NCI-H2196 (cell line): ENCODE measurements around the gene RBM38.
A peak's percentile ranks its signal among the peaks of the same experiment; 100 is the strongest.

Experiments used
- DNase-seq: peaks from one replicate; lab custom pipeline; 2025; ENCODE audit not compliant: unreplicated experiment; lab: John Stamatoyannopoulos, UW

The RBM38 gene

GRCh38 chr20:57389695-57390603, 1.2 kb upstream of the RBM38 start:
- DNase-seq = no peak

- DNase-seq = peak; percentile 48
Observed at GRCh38 chr20:57391439-57392301, 474 bp downstream of the RBM38 start.

DNA sequence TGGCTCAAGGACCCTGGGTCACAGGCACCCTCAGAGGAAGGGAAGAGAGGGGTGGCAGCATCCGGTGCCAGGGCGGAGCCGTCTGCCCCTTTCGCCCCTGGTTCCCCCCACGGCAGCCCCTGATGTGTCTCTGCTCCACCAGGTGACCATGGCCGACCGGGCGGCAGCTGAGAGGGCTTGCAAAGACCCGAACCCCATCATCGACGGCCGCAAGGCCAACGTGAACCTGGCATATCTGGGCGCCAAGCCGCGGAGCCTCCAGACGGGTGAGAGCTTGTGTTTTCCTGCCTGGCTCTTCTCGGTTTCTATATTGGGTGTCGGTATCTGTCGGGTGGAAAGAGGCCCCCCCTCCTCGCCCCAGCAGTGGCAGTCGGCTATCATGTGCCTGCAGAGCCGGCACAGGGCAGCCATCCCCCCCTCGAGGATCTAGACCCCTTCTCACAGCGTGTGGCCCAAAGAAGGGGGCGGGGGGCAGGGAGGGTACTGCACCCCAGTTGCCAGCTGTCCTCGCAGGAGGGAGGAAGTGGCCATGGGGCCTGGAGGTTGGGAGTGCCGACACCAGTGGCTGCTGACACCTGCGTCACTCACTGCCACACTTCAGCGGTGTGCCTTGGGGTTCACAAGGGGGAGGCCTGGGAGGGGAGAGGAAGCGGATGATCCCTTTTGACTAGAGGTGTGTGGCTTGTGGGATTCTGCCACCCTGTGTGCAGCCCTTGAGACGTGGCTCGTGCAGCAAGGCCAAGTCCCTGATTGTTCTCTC, 1.5 kb downstream of the RBM38 start:
- no peak for DNase-seq

- DNase-seq = peak; percentile 93
Observed at GRCh38 chr20:57393321-57394120, 2.3 kb downstream of the RBM38 start.

DNA sequence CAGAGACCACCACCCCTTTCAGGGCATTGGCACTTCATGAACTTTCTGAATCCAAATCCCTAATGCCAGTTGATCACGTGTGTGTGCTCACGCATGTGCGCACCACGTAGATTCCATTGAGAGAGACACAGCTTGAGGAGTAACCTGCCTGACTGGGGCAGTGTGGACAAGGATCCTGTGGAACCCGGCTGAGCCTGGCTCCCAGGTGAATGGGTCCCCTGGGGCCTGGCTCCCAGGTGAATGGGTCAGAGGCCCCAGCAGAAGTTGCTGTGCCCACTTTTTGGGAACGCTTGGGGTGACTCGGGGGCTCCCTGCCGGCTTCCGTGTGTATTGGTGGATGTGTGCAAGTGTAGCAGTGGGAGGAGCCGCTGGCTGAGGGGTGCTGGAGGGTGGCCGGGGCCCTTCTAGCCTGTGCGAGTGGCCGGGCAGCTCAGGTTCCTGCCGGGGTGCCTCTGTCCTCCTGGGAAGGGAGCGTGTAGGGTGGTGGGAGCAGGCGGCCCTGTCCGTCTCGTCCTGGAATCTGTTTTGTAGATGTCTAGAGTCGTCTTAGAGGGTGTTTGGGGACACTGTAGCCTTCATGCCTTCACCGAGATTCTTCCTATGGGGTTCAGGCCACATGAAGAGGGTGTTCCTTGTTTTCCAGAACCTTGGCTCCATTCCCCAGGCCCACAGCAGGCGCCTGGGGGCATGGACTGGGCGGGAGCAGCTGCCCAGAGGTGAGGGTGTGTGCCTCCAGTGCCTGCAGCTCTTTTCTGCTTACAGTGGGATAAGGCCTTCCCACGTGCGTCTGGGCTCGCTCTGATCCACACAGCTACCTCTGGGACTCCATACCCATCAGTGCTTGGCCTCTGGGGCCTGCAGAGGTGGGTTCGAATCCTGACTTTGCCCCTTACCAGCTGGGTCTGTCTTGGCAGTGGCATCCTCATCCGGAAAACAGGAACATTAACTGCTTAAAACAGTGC, 3.2 kb downstream of the RBM38 start:
- DNase-seq = no peak

- peak; percentile 82 for DNase-seq
Observed at GRCh38 chr20:57395111-57395966, 4.1 kb downstream of the RBM38 start.

DNA sequence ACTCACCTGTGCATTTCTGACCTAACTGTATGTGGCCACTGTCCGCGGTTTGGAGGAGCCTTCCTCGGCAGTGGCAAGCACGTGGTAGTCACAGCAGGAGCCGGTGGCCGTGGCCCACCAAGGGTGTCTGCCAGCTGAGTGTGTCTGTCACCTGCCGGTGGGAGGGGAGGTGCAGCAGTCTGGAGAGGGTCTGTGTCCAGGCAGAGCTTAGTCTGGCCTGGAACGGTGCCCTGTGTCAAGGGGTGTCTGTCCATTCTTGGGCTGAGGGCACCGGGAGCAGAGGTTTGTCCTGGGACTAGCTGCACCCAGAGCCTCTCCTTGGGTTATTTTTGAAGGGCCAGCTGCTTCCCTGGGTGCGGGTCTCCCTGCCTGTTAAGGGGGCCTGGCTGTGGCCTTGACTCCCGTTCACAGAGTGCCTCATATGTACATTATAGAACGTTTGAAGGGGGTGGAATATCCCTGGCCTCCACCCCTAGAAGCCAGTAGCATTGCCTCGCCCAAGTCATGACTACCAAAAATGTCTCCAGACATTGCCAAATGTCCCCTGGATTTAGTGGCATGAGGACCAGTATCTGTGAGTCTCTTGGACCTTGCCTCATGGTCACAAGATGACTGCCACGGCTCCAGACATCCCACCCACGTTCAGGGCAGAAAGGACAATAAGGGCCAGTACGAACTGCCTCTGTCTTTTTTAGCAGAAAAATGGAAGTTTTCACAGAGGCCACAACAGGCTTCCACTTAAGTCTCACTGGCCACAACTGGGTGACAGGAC, 5.2 kb downstream of the RBM38 start:
- DNase-seq = no peak

GRCh38 chr20:57396984-57397692, 5.9 kb downstream of the RBM38 start:
- DNase-seq = no peak

DNA sequence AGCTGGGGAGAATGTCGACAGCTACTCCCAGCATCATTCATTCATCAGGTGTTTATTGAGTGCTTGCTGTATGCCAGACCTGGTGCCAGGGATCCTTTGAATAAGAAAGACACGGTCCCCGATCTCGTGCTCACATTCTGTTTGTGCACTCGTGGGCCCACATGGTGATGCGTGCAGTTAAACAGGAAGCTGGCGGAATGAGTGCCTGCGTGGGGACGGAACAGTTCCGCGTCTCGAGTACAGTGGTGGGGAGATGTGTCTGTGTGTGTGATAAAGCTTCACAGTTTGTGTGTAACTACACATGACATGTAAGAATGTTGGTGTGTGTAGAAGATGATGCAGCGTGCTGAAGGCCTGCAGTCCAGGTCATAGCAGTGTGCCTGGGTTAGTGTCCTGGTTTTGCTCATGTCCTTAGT, 6.5 kb downstream of the RBM38 start:
- DNase-seq = no peak

DNA sequence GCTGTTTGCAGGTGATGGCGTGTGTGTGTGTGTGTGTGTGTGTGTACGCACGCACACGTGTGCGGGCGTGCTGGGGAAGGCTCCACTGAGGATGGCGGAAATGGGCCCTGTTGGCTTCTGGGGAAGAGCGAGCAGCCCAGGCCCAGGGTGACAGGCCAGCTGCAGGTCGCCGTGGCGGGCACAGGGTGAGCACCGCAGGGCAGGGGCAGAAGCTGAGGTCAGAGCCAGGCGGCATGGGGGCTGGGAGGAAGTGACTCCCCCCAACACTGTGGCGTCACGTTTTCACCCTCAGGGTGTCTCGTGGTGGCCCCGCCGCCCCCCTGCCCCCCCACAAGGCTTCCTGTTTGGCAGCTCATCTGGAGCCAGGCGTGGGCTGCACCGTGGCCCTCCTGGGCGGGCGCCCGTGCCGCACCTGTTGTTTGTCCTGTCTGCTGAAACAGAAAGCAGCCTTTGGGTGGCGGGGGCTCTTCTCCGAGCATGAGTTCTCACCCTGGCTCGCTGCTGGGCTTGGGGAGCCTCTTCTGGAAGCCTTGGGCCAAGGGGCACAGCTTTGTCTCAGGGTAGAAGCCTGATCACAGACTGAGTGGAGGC, 7.1 kb downstream of the RBM38 start:
- peak; percentile 79 for DNase-seq

GRCh38 chr20:57398901-57399535, 7.8 kb downstream of the RBM38 start:
- no peak for DNase-seq

- no peak for DNase-seq
Observed at GRCh38 chr20:57399587-57400155, 8.5 kb downstream of the RBM38 start.

- DNase-seq = no peak
Observed at GRCh38 chr20:57400231-57400701, 9.1 kb downstream of the RBM38 start.

DNA sequence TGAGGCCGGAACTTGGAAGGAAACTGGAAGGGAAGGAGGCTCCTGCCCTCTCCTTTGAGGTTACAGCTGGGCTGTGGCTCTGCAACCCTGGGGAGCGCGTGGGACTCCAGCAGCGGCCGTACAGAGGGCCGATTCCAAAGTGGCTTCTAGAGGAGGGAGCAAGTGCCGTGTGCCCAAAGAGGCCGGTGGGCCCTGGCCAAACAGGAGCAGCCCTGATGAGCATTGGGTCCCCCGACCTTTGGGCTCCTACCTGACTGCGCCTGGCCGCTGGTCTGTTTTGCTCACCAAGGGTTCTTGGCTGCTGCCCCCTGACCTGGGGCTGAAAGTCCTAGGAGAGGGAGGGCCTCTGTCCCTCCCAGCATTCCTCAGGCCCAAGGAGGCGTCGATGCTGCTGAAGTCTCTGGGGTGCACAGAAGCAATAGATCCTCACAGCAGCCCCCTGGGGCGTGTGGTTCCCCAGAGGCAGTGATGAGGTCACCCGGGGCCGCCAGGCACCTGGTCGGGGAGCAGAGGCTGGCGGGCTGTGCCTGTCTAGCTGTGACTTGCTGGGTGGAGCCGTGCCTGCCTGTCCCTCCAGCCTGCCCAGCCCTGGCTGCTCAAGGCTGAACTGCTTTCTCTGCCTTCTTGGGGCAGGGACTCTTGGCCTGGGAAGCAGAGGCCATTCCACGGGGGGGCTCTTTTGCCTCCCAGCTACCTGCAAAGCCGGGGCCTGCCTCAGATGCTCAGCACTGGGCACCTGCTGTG, 9.8 kb downstream of the RBM38 start:
- DNase-seq = no peak

- no peak for DNase-seq
Observed at GRCh38 chr20:57401565-57401918, 10.3 kb downstream of the RBM38 start.
